GM23338 (cell line): ENCODE measurements around the gene AGTRAP.

Experiments used
- EZH2 ChIP-seq: fragments of 200-600 bp; sonication (generic); IDR thresholded peaks from one replicate; pipeline ENCODE4 v1.8.0; 2017; ENCODE audit warnings: antibody characterized with exemption, mild to moderate bottlenecking, low read depth; ENCODE audit not compliant: unreplicated experiment
- POLR2AphosphoS5 ChIP-seq: IDR thresholded peaks from 2 replicates; pipeline ENCODE4 v1.6.1; 2016; ENCODE audit warnings: antibody characterized with exemption, low read depth

- TF ChIP-seq EZH2 (no peak), POLR2AphosphoS5 (no peak)
Observed at GRCh38 chr1:11738783-11739182, 2.8 kb downstream of the AGTRAP start.
